K562 (cell line): ENCODE results near the gene ABLIM1. TPM values are rescaled to one million over a fixed set of nuclear protein-coding genes. Genes with fewer than 3 reads are reported as not detected.

ENCODE experiments used
- ATAC-seq: fragments of 200-7000 bp; cut with Tn5 transposase; 3 replicates; pipeline ENCODE4 v1.9.1; 2020; ENCODE audit warnings: moderate library complexity
- BruUV-seq: library from RNA; stranded (reverse); fragments of 400-500 nt; replicated peaks from 2 replicates; lab custom pipeline; 2021; lab: Mats Ljungman, UMichigan
- CTCF ChIA-PET: fragments of 300-600 bp; formaldehyde crosslinking; extraction: SDS; loops from one replicate; lab custom pipeline; 2021; ENCODE audit warnings: low intra/inter-chr PET ratio; lab: Yijun Ruan, JAX
- POLR2A ChIA-PET: fragments of 300-600, 350-650 bp; sonication (Branson Sonifier 250); formaldehyde crosslinking; extraction: SDS; loops from one replicate; lab custom pipeline; 2021; ENCODE audit warnings: antibody characterized with exemption, inconsistent platforms; lab: Yijun Ruan, JAX
- DNase-seq, 4 experiments: peaks; one replicate each; pipeline versions ENCODE4 v3.0.0 to v3.0.0-alpha.2; 2011 to 2018; ENCODE audit warnings: low spot score in 3 of 4, mixed read lengths in 3 of 4; ENCODE audit errors: extremely low read depth in 1 of 4
- FAIRE-seq: peaks from 2 replicates; lab custom pipeline; 2011; peaks lifted over from hg19 to GRCh38; lab: Jason Lieb, UNC
- H2AFZ ChIP-seq: 2 replicates; pipeline ENCODE4 v1.6.0; 2011; ENCODE audit warnings: low read depth, low read length, control low read depth, inconsistent platforms
- H3K27ac ChIP-seq: fragments of 200-600 bp; 3 replicates; pipeline ENCODE4 v1.8.0; 2011; ENCODE audit warnings: low read depth, mild to moderate bottlenecking, control low read depth, inconsistent platforms, low read length, moderate library complexity, mixed read lengths; ENCODE audit errors: extremely low read depth
- H3K27me3 ChIP-seq, 2 experiments: fragments of 300-600 bp in 1 of 2; 2 replicates in 1 of 2; 3 replicates in 1 of 2; pipeline versions ENCODE4 v1.6.0 to v1.8.0; 2011; ENCODE audit warnings: inconsistent platforms in 2 of 2, low read length in 2 of 2, mild to moderate bottlenecking in 1 of 2, mixed read lengths in 1 of 2, moderate library complexity in 1 of 2; ENCODE audit not compliant: control insufficient read depth in 2 of 2, insufficient read depth in 2 of 2
- H3K36me3 ChIP-seq: fragments of 300-600 bp; 3 replicates; pipeline ENCODE4 v1.8.0; 2011; ENCODE audit warnings: mild to moderate bottlenecking, low read length, inconsistent platforms; ENCODE audit not compliant: control insufficient read depth, insufficient read depth
- H3K4me1 ChIP-seq, 2 experiments: fragments of 200-600 bp in 1 of 2; replicated peaks in 1 of 2; 2 replicates in 1 of 2; 3 replicates in 1 of 2; pipeline versions ENCODE4 v1.5.1 to v1.8.0; 2011; ENCODE audit warnings: inconsistent platforms in 2 of 2, low read length in 2 of 2, mild to moderate bottlenecking in 1 of 2, mixed read lengths in 1 of 2, moderate library complexity in 1 of 2; ENCODE audit not compliant: control insufficient read depth in 2 of 2, insufficient read depth in 2 of 2
- H3K4me2 ChIP-seq: 2 replicates; pipeline ENCODE4 v1.6.1; 2011; ENCODE audit warnings: low read length, control low read depth, inconsistent platforms, mixed read lengths; ENCODE audit not compliant: insufficient read depth
- H3K4me3 ChIP-seq: fragments of 200-600 bp; sonication (generic), shearing (Covaris generic); 2 replicates; pipeline ENCODE4 v1.5.1; 2016; ENCODE audit warnings: control low read depth, inconsistent platforms
- H3K79me2 ChIP-seq: fragments of 200-600 bp; 3 replicates; pipeline ENCODE4 v1.8.0; 2011; ENCODE audit warnings: low read length, inconsistent platforms; ENCODE audit not compliant: control insufficient read depth, insufficient read depth
- H3K9ac ChIP-seq, 2 experiments: 2 replicates each; pipeline versions ENCODE4 v1.6.0 to v1.6.1; 2011; ENCODE audit warnings: low read depth in 2 of 2, low read length in 2 of 2, control low read depth in 1 of 2, inconsistent platforms in 1 of 2, mild to moderate bottlenecking in 1 of 2, mixed read lengths in 1 of 2; ENCODE audit not compliant: insufficient read depth in 1 of 2
- H3K9me1 ChIP-seq: one replicate; pipeline ENCODE4 v1.6.0; 2011; ENCODE audit warnings: inconsistent platforms, mild to moderate bottlenecking, low read length, moderate library complexity; ENCODE audit not compliant: control insufficient read depth, insufficient read depth
- H3K9me3 ChIP-seq: replicated peaks from 2 replicates; pipeline ENCODE4 v1.5.1; 2011; ENCODE audit warnings: low read depth, low read length, inconsistent platforms; ENCODE audit not compliant: control insufficient read depth, insufficient read depth
- H4K20me1 ChIP-seq: replicated peaks from 2 replicates; pipeline ENCODE4 v1.6.1; 2011; ENCODE audit warnings: low read length, inconsistent platforms, mixed read lengths; ENCODE audit not compliant: control insufficient read depth, insufficient read depth
- EZH2 ChIP-seq: IDR thresholded peaks from 2 replicates; pipeline ENCODE4 v1.6.1; 2012; ENCODE audit warnings: low read depth, mild to moderate bottlenecking, inconsistent platforms, low read length, borderline replicate concordance
- HEY1 ChIP-seq: fragments of 250-450 bp; sonication (Bioruptor Pico); IDR thresholded peaks from 2 replicates; pipeline ENCODE4 v1.5.0; 2020; ENCODE audit warnings: mild to moderate bottlenecking, moderate library complexity, borderline replicate concordance
- NFE2 ChIP-seq: IDR thresholded peaks from 2 replicates; pipeline ENCODE4 v1.6.1; 2014; ENCODE audit warnings: antibody characterized with exemption, low read depth
- ZNF165 ChIP-seq: fragments of 250-450 bp; sonication (Bioruptor Pico); IDR thresholded peaks from 2 replicates; pipeline ENCODE4 v1.4.0; 2020; ENCODE audit warnings: borderline replicate concordance
- ZNF830 ChIP-seq: fragments of 250-450 bp; sonication (Bioruptor Pico); IDR thresholded peaks from 2 replicates; pipeline ENCODE4 v1.5.0; 2021; ENCODE audit warnings: mild to moderate bottlenecking
- WGBS: fragments of 100-300 bp; shearing (Covaris generic); methylation state at CpG from one replicate; pipeline ENCODE4 v1.1.6; 2016; ENCODE audit warnings: low coverage, mixed read lengths; ENCODE audit not compliant: insufficient coverage; ENCODE audit errors: missing lambda C conversion rate; 5-methylcytosine and 5-hydroxymethylcytosine counted together
- in situ Hi-C: fragments of 300-500 bp; cut with MboI; formaldehyde crosslinking; loops from 4 replicates; pipeline ENCODE4 v1.15.0; 2018; ENCODE audit warnings: inconsistent platforms, mixed read lengths
- intact Hi-C: fragments of 100-400 bp; cut with micrococcal nuclease; formaldehyde crosslinking; loops from 2 replicates; pipeline ENCODE4 v1.14.2; 2022
- polyA plus RNA-seq, 8 experiments: library from polyadenylated mRNA; depleted of rRNA in 4 of 8; stranded (reverse) in 5 of 8; unstranded in 3 of 8; fragments of >200 nt; fragmentation: Nextera tagmentation in 2 of 8; fragmentation: Illumina TruSeq in 1 of 8; extraction: Ambion mirVana in 2 of 8; extraction: Trizol in 1 of 8; gene quantifications; 2 replicates each; pipeline versions ENCODE4 v1.2.1 to v1.2.3, GENCODE V29; 2011 to 2014; ENCODE audit warnings: inconsistent platforms in 1 of 8, missing spikeins in 1 of 8
- total RNA-seq, 7 experiments: library from RNA; depleted of rRNA in 6 of 7; stranded (reverse); fragments of >200 nt in 6 of 7; fragmentation: Illumina TruSeq in 2 of 7; extraction: Trizol in 2 of 7; gene quantifications; 2 replicates each; pipeline versions ENCODE4 v1.2.1 to v1.2.3, GENCODE V29; 2011 to 2021; ENCODE audit warnings: low replicate concordance in 1 of 7
- TF ChIP-seq, protein P1 (sequence below): IDR thresholded peaks from 2 replicates; pipeline ENCODE4 v1.6.1; 2011; ENCODE audit not compliant: insufficient read length; ENCODE audit errors: extremely low read depth

The ABLIM1 gene
- total and polyA plus RNA-seq, 9 of the 15 experiments (the other 6 are each of a cell fraction or from before 2014, with no cell fraction given), result 0.07 to 0.49 (median 0.14) TPM; not detected in 6

- no TSS peak for BruUV-seq
- no peak for FAIRE-seq
- in situ Hi-C loops, result no loop called here
Observed at GRCh38 chr10:114429581-114430335, 228.3 kb downstream of the ABLIM1 start.

GRCh38 chr10:114427124-114427852, 230.8 kb downstream of the ABLIM1 start:
- TF ChIP-seq, protein P1, sequence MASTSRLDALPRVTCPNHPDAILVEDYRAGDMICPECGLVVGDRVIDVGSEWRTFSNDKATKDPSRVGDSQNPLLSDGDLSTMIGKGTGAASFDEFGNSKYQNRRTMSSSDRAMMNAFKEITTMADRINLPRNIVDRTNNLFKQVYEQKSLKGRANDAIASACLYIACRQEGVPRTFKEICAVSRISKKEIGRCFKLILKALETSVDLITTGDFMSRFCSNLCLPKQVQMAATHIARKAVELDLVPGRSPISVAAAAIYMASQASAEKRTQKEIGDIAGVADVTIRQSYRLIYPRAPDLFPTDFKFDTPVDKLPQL, result no peak
- TF ChIP-seq EZH2, result no peak
- no peak for TF ChIP-seq HEY1 (CRISPR knock-in tag)
- no peak for TF ChIP-seq ZNF165

More at GRCh38 chr10:114429581-114430335, 228.3 kb downstream of the ABLIM1 start:
- Histone ChIP-seq H2AFZ (no peak overlapping the region), H3K27me3 (peaks cover 0 to 32% of the 10 kb centered on the region in 2 experiments; a peak in 3 of 5 replicates), H3K79me2 (no peaks in the 10 kb centered on the region), H3K9me3 (no peaks in the 10 kb centered on the region), H4K20me1 (no peaks in the 10 kb centered on the region), H3K36me3 (no peaks in the 10 kb centered on the region), H3K4me3 (no peak overlapping the region), H3K27ac (no peak overlapping the region), H3K9ac (no peak overlapping the region), H3K4me1 (no peaks in the 10 kb centered on the region; a peak in 1 of 5 replicates), H3K9me1 (no peaks in the 10 kb centered on the region), H3K4me2 (no peak overlapping the region)
- intact Hi-C loops, result no loop called here
- CTCF ChIA-PET, result no interaction called here
- TF ChIP-seq NFE2 (no peak), ZNF830 (no peak)
- no peak for DNase-seq
- ATAC-seq, result no peak
- POLR2A ChIA-PET, result interaction anchor here (0.6 kb wide), 1 partner anchor 128 kb away, joined by 3 read pairs; no protein-coding TSS in a partner anchor
- WGBS, result 1% methylated on average over 9 of the region's 9 CpGs

More at GRCh38 chr10:114427124-114427852, 230.8 kb downstream of the ABLIM1 start:
- Histone ChIP-seq H3K9me1 (no peaks in the 10 kb centered on the region), H3K4me1 (no peaks in the 10 kb centered on the region; a peak in 1 of 5 replicates), H4K20me1 (no peaks in the 10 kb centered on the region), H3K4me3 (no peak overlapping the region), H3K36me3 (no peaks in the 10 kb centered on the region), H3K27me3 (peaks cover 0 to 29% of the 10 kb centered on the region in 2 experiments; a peak in 2 of 5 replicates), H2AFZ (no peak overlapping the region), H3K79me2 (no peaks in the 10 kb centered on the region), H3K9me3 (no peaks in the 10 kb centered on the region), H3K4me2 (no peak overlapping the region), H3K27ac (no peak overlapping the region), H3K9ac (no peak overlapping the region)
- no TSS peak for BruUV-seq
- intact Hi-C loops, result no loop called here
- ChIA-PET CTCF (no interaction called here), POLR2A (no interaction called here)
- ATAC-seq (no peak), DNase-seq (no peak), FAIRE-seq (no peak)
- in situ Hi-C loops, result no loop called here
- 0% methylated on average over 6 of the region's 9 CpGs for WGBS
